HG02852 (cell line): Measurements from ENCODE around the gene TMEM151B.

Experiments used
- ATAC-seq: cut with Tn5 transposase; IDR thresholded peaks from one replicate; pipeline ENCODE4 v1.9.1; 2021; ENCODE audit warnings: mild to moderate bottlenecking, moderate library complexity; ENCODE audit not compliant: unreplicated experiment

TMEM151B gene

DNA sequence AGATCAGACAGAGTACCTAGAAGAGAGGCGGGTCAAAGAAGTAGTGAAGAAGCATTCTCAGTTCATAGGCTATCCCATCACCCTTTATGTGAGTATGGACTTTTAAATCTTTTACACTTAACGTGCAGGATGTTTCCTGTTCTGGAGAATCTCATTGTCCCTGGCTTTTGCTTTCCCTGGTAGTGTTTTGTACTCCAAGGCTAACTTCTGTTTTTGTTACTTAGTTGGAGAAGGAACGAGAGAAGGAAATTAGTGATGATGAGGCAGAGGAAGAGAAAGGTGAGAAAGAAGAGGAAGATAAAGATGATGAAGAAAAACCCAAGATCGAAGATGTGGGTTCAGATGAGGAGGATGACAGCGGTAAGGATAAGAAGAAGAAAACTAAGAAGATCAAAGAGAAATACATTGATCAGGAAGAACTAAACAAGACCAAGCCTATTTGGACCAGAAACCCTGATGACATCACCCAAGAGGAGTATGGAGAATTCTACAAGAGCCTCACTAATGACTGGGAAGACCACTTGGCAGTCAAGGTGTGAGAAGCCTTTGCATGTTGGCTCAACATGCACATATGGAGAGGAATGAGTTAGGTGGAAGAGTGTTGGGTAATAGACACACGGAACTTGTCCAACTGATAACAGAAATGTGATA lies 20.1 kb upstream of the TMEM151B start:
- no peak for ATAC-seq

DNA sequence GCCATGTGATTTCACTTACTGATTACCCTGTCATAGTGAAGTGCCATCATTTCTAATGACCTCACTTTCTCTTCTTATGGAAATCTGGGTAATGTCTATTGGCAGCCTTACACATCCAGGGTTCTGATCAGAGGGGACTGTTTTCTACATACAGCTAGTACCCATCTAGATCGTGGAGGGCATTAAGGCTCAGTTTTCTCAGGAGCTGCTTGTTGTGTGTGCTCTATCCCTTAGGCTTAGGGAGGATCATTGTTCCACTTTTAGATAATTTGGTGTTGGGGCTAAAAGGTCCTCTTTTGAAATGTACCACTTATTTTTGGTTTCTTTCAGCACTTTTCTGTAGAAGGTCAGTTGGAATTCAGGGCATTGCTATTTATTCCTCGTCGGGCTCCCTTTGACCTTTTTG lies 19.5 kb upstream of the TMEM151B start:
- no peak for ATAC-seq

DNA sequence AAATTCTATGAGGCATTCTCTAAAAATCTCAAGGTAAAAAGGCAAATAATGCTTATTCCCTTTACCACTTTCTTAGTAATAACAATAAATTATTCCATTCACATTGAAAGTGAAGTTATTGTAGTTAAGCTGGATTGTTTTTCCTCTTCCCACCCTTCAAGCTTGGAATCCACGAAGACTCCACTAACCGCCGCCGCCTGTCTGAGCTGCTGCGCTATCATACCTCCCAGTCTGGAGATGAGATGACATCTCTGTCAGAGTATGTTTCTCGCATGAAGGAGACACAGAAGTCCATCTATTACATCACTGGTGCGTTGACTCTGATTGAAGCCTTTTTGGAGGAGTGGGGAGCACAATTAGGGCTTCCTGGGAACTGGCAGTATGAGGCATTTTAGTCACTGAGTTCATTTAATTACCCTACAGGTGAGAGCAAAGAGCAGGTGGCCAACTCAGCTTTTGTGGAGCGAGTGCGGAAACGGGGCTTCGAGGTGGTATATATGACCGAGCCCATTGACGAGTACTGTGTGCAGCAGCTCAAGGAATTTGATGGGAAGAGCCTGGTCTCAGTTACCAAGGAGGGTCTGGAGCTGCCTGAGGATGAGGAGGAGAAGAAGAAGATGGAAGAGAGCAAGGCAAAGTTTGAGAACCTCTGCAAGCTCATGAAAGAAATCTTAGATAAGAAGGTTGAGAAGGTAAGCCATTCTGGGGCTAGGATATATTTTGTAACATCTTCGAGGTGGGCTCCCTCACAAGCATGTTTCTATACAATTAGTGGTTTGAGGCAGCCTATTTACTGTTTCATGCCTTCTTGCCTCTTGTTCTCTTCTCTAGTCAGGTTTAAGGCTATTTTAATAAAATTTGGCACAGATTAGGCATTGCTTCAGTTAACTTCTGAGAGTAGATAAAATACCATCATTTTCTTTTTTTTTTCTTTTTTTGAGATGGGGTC lies 18.4 kb upstream of the TMEM151B start:
- ATAC-seq, result no peak

DNA sequence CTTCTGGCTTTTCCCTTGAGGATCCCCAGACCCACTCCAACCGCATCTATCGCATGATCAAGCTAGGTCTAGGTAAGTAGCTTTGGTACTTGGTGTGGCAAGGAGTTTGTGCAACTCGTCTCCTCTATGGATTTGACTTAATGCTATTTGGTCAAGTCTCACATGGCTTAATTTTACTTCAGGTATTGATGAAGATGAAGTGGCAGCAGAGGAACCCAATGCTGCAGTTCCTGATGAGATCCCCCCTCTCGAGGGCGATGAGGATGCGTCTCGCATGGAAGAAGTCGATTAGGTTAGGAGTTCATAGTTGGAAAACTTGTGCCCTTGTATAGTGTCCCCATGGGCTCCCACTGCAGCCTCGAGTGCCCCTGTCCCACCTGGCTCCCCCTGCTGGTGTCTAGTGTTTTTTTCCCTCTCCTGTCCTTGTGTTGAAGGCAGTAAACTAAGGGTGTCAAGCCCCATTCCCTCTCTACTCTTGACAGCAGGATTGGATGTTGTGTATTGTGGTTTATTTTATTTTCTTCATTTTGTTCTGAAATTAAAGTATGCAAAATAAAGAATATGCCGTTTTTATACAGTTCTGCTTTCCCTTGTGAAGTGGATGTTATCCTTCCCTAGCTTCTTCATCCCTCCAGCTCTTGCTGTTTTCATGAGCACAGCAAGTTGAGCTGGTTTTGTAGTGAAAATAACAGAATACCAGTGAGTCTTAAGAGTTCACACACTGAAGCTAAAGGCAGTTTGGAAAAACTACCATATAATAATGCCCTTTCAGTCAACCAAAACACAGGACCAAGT lies 16.7 kb upstream of the TMEM151B start:
- ATAC-seq, result no peak

DNA sequence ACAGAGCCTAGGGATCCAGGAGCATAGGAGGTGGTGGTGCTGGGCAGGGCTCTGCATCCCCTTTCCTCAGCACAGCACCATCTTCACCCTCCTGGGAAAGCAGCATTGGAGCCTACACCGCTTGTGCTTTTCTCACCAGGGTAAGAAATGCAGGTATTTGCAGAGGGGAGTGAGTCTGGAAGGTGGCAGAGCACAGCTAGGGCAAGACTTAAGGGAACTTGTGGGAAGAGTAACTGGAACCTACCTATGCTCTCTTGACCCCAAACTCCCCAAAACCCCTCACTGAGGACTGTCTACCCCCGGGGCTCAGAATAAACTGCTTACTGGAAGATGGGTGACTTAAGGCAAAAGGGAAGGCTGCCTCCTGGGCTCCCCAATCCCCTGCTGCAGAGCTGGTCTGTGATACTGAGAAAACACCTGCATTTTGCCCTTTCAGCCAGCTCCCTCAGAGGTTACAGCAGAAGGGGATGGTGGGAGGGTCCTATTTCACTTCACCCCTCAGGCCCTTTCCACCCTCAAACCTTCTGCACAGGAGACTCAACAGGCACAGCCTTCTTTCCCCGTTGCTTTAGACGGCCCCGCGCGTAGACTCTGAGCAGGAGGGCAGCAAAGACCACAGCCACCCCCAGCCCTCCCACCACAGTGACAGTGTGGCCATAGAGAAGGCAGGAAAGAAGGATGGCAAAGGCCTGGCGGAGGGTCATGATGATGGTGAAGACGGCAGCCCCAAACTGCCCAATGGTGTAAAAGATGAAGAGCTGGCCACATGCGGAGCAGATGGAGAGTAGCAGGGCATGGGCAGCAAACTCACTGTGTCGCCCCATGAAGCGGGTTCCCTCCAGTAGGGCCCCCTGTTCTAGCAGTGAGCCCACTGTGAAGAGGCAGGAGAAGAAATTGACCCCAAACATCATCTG lies 15.8 kb upstream of the TMEM151B start:
- ATAC-seq, result no peak

DNA sequence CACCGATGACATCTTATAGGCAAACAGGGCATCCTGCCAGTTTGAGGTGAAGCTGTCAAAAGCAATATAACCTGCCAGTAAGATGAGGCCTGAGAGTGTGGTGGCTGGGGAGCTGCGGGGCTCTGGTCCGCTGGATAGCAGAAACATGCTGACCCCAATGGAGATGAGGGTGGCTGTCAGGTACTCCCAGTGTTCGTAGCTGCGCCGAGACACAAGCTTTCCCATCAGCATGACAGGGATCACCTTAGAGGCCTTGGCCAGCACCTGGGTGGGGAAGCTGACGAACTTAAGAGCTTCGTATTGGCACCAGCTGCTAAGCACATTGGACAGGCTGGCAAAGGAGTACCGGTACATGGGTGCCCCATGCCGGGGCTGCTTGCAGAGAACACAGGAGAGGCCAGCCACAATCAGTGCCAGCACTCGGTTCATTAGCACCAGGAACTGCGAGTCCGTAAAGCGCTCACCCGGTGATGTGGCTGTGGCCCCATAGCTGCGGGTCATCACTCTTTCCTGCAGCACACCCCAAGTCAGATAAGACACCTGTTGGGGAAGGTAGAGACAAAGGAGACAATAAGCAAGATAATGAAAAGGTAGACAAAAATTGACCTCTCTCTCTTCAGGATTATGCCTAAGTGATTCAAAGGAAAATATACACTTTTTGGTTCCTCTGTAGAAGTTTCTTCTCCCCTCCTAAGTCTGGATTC lies 15.0 kb upstream of the TMEM151B start:
- no peak for ATAC-seq

DNA sequence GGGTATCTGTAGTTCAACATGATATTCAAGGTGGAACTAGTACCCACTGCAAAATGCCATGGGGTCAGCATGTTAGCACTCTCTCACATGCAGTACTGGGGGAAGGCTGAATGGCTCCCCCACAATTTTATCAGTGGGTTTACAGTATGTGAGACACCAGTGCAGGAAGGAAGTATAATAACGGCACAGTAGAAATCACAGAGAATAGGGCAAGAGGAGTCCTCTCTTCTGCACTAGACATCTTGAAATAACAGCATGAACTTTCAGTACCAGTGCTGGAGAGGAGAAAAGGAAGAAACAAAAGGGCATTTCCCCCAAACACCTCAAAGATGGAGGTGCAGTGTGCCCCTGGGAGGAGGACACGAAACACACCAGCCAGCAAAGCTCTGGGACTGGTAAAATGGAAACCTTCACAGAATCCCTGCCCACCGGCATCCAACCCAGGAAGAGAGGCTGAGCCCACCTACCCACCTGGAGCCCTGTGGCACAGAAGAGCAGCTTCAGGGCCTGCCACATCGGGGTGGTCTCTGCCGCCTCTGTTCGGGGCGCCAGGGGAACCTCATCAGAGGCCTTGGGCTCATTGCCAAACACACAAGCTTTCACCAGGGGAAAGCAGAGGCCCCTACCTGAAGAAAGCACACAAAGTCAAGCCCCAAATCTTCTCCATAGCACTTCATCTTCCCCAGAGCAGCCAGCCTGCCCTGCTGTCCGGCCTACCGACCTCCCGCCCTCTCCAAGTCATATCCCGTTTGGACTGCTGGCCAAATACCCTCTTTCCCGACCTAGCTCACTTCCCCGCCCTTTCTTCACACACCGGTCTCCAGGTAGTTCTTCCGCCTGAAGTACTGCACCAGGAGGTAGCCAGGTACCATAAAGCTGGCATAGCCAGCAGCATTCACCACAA lies 14.1 kb upstream of the TMEM151B start:
- ATAC-seq, result no peak

DNA sequence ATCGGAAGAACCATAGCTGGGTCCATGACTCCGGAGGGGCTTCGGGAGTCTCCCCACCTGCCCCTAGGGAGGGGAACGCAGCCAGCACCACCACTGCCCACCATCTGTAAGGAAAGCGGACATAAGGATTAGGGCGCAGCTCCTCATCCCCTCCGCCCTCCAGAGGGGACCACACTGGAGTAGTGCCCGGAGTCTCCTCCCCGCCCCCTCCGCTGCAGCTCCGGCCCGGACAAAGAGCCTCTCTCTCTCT lies 13.6 kb upstream of the TMEM151B start:
- no peak for ATAC-seq

DNA sequence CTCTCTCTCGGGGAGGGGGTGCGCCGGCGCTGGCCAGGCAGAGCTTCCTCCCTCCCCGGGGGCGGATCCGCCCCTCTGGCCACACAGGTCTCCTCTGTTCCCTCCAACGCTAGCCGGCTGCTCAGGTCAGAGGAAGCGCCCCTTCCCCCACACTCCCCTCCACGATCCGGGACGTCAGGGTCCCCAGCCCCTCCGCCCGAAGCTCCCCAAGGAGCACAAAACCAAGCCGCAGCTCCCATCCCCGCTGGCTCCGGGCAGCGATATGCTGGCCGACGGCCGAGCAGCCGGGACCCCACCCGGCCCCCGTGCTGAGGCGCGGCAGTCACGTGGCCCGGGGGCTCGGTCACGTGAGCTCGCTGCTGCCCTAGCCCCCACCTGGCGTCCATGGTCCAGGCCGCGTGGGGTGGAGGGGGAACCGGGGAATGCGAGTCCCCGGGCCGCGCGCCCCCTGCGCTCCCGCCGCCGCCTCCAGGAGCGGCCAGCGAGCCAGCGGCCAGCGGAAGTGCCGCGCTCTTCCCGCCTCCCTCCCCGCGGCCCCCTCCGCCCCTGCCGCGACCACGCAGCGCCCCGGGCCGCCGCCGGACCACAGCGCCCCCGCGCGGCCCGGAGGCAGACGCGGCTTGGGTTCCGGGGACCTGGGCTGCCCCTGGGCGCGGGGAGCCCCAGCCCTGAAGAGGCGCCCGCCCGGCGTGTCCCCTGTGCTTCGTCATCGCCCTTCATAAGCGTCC lies 13.1 kb upstream of the TMEM151B start, which contains the start of gene SLC35B2:
TSS of gene SLC35B2 (minus strand) at position 504 of the 728 bp plus-strand sequence. CDS start at position 386, 118 bp downstream.
- peak; percentile 54 for ATAC-seq

DNA sequence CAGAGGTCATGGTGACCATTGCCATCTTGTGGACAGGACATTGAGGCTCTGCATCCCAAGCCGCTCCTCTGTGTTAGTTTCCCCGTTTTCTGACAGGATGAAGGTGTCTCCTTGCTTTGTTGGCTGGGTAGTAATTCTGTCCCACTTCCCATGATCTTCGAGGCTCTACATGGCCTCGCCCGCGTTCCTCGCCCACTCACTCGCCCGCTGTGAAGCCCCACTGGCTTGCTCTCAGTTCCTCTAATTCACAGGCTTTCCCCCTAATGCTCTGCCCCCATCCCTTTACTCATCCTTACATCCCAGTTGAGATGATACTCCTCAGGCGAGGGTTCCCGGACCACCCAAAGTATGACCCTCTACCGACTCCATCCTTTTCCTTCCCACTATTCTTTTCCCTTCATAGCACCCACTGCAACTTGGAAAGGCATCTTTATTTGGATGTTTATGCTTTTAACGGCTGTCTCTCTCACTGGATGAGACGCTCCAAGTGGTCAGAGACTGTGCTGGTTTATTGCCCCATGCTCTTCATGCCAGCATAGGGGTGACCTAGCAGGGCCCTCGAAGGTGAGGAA lies 12.4 kb upstream of the TMEM151B start:
- ATAC-seq, result peak; percentile 26

DNA sequence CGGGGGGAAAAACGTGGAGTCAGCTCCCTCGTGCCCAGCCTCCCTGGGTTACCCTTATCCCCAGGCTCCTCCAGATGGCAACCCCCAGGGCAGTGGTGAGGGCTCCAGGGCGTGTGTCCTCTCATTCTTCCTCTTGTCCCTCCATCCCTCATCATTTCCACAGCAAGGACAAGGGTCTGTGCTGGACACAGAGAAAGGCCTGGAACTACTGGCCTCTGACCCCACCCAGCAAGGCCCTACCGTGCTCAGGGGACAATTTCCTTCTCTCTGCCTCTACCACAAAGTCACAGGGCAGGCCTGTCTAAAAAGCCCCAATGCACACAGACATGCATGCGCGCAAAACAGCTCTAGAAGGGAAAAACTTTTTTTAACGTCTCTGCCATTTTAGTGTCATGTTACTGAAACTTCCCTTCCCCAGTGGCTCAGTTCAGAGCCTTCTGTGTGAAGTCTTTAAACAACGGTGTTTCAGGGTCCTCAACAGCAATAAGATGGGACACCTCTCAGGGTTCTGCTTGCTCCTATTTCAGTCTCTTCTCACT lies 11.9 kb upstream of the TMEM151B start:
- ATAC-seq, result no peak

DNA sequence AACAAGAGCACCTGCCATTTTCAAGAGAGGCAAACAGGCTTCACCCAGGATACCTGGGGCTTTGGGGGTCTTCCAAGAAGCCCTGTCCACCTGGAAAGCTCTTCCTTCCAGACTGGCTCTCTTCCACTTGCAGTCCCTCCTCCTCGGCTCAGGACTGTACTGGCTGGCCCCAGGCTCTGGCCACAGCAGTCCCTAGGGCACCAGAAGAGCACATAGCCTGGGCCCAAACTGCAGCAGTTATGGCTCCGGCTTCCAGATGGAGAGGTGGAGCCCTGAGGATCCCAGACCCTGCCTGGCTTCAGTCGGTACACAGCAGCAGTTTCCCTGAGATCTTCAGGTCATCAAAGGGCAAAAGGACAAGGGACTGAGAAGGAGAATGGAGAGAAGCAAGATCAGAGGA lies 11.3 kb upstream of the TMEM151B start:
- no peak for ATAC-seq

DNA sequence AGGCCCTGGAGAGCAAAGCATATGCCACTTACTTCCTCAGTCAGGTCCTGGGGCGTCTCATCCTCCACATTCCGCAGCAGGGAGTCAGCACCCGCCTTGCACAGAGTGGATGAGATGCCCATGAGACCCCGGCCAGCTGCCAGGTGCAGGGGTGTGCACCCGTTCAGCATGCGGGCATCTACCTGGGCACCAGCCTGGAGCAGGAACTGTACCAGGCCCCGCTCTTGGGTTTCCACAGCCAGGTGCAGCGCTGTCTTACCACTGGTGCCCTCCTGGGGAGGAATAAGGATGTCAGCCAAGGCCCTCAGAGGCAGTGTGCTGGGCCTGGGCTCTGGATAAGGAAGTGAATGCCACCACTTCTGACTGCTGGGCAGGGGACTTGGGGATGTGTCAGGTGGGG lies 10.2 kb upstream of the TMEM151B start:
- no peak for ATAC-seq

DNA sequence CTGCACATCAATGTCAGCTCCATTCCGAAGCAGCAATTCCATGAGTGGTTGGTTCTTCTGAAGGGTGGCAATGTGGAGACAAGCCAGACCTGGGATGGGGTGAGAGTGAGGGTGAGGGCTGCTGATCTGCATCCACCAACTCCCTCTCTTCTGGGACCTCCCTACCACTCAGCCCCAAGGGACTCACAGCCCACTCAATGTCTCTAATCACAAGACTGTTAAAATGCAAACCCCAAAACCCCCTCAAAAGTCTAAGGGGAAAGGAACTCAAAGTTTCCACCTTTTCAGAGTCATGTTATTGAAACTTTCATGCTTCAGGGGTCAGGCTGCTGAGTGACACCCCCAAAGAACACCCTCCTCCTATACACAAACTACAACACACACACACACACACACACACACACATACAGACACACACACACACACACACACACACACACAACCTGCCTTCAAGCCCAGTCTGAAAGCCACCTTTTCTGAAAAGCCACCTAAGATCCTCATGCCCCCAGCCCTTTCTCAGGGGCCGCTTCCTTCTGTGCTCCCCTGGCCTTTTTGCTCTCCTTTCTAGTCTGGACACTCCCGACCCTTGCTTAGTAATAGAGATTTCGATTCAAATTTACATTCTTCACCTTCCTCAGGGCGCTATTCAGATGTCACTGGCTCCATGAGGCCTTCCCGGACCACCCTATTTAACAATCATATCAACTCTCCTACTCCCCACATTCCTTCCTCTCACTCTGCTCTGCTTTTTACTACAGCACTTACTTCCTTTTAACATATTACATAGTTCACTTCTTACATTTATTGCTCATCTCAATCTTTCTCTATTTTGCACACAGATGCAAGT lies 9.6 kb upstream of the TMEM151B start:
- no peak for ATAC-seq

DNA sequence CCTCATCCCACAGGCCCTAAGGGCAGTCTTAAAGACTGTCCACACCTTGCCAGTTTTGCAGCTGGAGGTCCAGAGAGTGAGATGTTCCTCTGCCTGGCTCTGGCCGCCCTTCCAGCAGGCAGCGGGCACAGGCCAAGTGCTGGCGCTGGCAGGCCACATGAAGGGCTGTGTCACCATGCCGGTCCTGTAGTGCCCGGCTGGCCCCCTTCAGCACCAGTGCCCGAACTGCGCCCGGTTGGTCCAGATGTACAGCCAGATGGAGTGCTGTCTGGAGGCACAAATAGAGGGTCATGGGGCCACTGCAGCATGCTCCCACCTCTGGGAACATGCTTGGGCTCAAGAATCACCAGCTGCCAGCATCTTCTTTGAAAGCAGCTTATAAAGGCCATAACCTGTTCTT lies 8.7 kb upstream of the TMEM151B start:
- no peak for ATAC-seq

DNA sequence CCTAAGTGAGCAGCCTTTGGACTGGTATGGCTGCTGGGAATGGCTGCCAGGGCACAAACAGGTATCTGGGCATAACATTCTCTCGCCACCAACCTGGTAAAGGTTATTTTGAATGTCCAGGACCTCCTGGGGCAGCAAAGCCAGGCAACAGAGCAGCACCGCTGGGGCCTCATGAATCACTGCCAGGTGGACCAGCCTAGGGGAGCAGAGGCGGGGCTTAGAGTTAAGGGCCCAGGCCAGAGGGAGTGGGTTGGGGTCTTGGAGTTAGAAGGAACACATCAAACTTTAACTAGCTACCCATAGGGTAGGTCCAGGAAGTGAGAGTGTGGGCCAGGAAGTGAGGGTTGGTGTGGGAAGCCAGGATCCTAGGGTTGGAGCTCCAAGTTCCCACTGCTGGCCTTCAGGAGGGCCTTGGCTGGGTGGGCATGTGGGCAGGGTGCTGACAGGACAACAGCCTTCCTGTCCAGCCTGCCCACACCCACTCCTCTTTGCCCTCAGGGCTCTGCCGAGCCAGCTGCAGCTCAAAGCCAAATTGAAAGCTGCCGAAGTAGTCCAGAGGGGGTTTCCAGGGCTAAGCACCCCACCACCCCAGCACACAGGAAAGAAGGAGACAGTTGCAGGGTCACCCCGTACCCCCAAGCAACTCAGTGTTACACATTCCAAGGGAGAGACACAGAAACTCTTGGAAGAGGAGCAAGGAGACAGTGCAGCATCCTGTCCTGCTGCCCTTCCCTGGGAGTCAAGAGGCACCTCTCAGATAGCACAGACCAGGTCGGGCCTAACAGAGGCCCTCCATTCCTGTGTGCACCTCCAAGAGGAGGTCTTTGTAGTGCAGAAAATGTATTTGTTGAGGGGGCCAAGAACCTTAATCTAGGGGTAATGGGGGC lies 7.5 kb upstream of the TMEM151B start:
- no peak for ATAC-seq
